ENCODE results near the gene SELENOF.
"Not testable (repeated sequence)": the region's sequence is repeated elsewhere in the genome, so short reads cannot be mapped to it uniquely, and the experiment has no call there.

The SELENOF gene

GRCh38 chr1:86814118-86814517 lies 99.8 kb downstream of the SELENOF start:
- DNase-seq (ENCODE audit: low read depth in 3 of 3), result not testable (repeated sequence)
